ENCODE data around the gene MKRN2OS. TPM values are rescaled to one million over a fixed set of nuclear protein-coding genes. Genes with fewer than 3 reads are reported as not detected.

The MKRN2OS gene, protein sequence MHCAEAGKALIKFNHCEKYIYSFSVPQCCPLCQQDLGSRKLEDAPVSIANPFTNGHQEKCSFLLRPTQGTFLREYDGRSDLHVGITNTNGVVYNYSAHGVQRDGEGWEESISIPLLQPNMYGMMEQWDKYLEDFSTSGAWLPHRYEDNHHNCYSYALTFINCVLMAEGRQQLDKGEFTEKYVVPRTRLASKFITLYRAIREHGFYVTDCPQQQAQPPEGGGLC
- total RNA-seq (2021) (not detected in 2 replicates), Bru-seq, nascent RNA (not detected), BruChase-seq, experiment 1, labeled RNA remaining after a 2-hour chase (percentile 11 among the genes with signal in this experiment), BruChase-seq, experiment 2, labeled RNA remaining after a 6-hour chase (percentile 9 among the genes with signal in this experiment)
- long read RNA-seq, partial matches to known transcripts: 0 of 3 reads
- long read RNA-seq, other reads (novel, unspliced or antisense): 3 of 3 reads

DNA sequence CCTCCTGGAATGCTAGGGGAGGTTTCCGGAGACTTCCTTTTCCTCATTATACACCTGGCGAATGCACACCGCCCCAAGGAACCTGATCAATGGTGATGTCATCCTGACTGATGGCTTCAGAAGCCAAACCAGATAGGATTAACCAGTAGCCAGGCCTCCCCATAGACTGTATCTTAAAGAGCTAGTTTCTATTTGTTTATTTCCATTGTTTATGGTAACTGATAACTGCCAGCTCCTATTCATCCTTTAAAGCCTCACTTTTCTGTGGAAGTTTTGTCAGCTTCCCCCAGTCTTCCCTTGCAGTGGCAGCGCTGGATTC lies at the start of gene MKRN2OS:
TSS of gene MKRN2OS (minus strand) at position 27 of the 319 bp plus-strand sequence. CDS start 35 bp downstream, outside the sequence.
- Histone ChIP-seq H3K4me3 (ENCODE audit: low read depth, low read length, poor library complexity, severe bottlenecking) (no peak within 1 kb of the TSS), H3K36me3 (ENCODE audit: insufficient read depth, low read length, poor library complexity, severe bottlenecking) (no peaks in the 10 kb centered on the region), H3K9me3 (ENCODE audit: low read depth, low read length, poor library complexity, severe bottlenecking) (no peaks in the 10 kb centered on the region), H3K27me3 (replicated peaks; ENCODE audit: insufficient read depth, low read depth, low read length, poor library complexity) (no peaks in the 10 kb centered on the region), H3K27ac (ENCODE audit: low read depth, low read length, poor library complexity, severe bottlenecking) (no peak within 1 kb of the TSS), H3K4me1 (ENCODE audit: insufficient read depth, low read length, poor library complexity, severe bottlenecking) (no peaks in the 10 kb centered on the region)
- no peak for DNase-seq (ENCODE audit: low spot score)
- no TSS peak for BruUV-seq (replicated peaks)
- intact Hi-C loops (cut with micrococcal nuclease; ENCODE audit: unreplicated experiment): no loop called here
- CTCF ChIA-PET: no interaction called here
- POLR2A ChIA-PET (ENCODE audit: low non-redundant PET): no interaction called here
- TF ChIP-seq EZH2 (IDR thresholded peaks at IDR 0.05; ENCODE audit: borderline replicate concordance, low read depth, low read length, poor library complexity, severe bottlenecking): no peak
- TF ChIP-seq, protein P1, sequence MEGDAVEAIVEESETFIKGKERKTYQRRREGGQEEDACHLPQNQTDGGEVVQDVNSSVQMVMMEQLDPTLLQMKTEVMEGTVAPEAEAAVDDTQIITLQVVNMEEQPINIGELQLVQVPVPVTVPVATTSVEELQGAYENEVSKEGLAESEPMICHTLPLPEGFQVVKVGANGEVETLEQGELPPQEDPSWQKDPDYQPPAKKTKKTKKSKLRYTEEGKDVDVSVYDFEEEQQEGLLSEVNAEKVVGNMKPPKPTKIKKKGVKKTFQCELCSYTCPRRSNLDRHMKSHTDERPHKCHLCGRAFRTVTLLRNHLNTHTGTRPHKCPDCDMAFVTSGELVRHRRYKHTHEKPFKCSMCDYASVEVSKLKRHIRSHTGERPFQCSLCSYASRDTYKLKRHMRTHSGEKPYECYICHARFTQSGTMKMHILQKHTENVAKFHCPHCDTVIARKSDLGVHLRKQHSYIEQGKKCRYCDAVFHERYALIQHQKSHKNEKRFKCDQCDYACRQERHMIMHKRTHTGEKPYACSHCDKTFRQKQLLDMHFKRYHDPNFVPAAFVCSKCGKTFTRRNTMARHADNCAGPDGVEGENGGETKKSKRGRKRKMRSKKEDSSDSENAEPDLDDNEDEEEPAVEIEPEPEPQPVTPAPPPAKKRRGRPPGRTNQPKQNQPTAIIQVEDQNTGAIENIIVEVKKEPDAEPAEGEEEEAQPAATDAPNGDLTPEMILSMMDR (conservative IDR thresholded peaks at IDR 0.05; ENCODE audit: low read depth, low read length): no peak

DNA sequence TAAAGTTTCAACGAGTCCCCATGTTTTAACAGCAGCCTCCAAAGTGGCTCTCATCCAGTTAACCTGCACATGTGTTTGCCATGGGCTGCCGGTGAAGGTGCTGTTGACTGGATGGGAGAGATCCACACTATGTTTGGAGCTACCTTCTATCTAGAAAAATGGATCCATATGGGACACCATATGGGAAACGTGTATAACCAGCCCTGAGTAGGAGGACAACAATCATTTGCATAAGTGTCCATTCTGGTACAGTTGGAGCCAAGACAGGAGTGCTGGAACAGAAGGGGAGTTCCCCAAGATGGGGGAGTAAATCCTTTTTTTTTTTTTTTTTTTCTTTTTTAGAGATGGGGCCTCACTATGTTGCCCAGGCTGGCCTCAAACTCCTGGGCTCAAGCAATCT lies 48.2 kb upstream of the MKRN2OS start:
- BruUV-seq (replicated peaks): no TSS peak
- no peak for DNase-seq (ENCODE audit: low spot score)
- ChIA-PET CTCF (no interaction called here), POLR2A (ENCODE audit: low non-redundant PET) (no interaction called here)
- Histone ChIP-seq H3K4me3 (ENCODE audit: low read depth, low read length, poor library complexity, severe bottlenecking) (no peak overlapping the region), H3K36me3 (ENCODE audit: insufficient read depth, low read length, poor library complexity, severe bottlenecking) (peaks cover 67% of the 10 kb centered on the region), H3K4me1 (ENCODE audit: insufficient read depth, low read length, poor library complexity, severe bottlenecking) (no peaks in the 10 kb centered on the region), H3K27ac (ENCODE audit: low read depth, low read length, poor library complexity, severe bottlenecking) (no peak overlapping the region), H3K27me3 (replicated peaks; ENCODE audit: insufficient read depth, low read depth, low read length, poor library complexity) (no peaks in the 10 kb centered on the region), H3K9me3 (ENCODE audit: low read depth, low read length, poor library complexity, severe bottlenecking) (no peaks in the 10 kb centered on the region)
- intact Hi-C loops (cut with micrococcal nuclease; ENCODE audit: unreplicated experiment): no loop called here
- TF ChIP-seq EZH2 (IDR thresholded peaks at IDR 0.05; ENCODE audit: borderline replicate concordance, low read depth, low read length, poor library complexity, severe bottlenecking): no peak
- TF ChIP-seq, protein P1 (conservative IDR thresholded peaks at IDR 0.05; ENCODE audit: low read depth, low read length): no peak

DNA sequence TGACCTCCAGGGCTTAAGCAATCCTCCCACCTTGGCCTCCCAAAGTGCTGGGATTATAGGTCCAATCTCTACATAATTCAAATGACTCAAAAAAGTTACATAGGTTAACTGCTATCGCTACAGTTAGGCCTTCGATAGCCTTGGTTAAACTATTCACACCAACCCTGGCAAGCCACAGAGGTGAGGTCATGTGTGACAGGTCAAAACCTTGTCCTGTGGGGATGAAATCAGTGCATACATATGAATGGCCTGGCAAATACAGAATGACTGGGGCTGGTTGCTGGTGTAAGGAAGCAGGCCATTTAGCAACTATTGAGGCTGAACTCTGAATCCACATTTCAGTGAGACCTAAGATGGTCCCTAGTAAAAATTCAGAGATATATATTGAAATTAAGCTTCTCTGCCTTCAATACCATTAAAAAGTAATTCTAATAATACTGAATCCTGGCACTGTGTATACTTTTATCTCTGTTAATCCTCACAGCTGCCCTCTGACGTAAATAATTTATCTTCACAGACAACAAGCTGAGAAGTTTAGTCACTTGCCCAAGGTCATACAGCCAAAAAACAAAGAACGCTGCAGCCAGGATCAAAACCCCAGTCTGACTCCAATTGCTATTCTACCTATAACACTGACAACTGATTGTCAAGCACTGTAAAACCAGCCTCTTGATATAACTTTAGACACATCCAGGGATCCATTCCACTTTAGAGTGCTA lies 46.9 kb upstream of the MKRN2OS start:
- ChIA-PET POLR2A (ENCODE audit: low non-redundant PET) (no interaction called here), CTCF (interaction anchor here (0.7 kb wide), 1 partner anchor 17 kb away, joined by 5 read pairs; no protein-coding TSS in a partner anchor)
- no peak for DNase-seq (ENCODE audit: low spot score)
- intact Hi-C loops (cut with micrococcal nuclease; ENCODE audit: unreplicated experiment): no loop called here
- no peak overlapping the region for H3K4me3 ChIP-seq (ENCODE audit: low read depth, low read length, poor library complexity, severe bottlenecking)
- H3K27me3 ChIP-seq (replicated peaks; ENCODE audit: insufficient read depth, low read depth, low read length, poor library complexity): no peaks in the 10 kb centered on the region
- no peaks in the 10 kb centered on the region for H3K9me3 ChIP-seq (ENCODE audit: low read depth, low read length, poor library complexity, severe bottlenecking)
- no peak overlapping the region for H3K27ac ChIP-seq (ENCODE audit: low read depth, low read length, poor library complexity, severe bottlenecking)
- H3K4me1 ChIP-seq (ENCODE audit: insufficient read depth, low read length, poor library complexity, severe bottlenecking): no peaks in the 10 kb centered on the region
- BruUV-seq (replicated peaks): no TSS peak
- no peak for TF ChIP-seq EZH2 (IDR thresholded peaks at IDR 0.05; ENCODE audit: borderline replicate concordance, low read depth, low read length, poor library complexity, severe bottlenecking)
- TF ChIP-seq, protein P1 (conservative IDR thresholded peaks at IDR 0.05; ENCODE audit: low read depth, low read length): no peak
- H3K36me3 ChIP-seq (ENCODE audit: insufficient read depth, low read length, poor library complexity, severe bottlenecking): peaks cover 67% of the 10 kb centered on the region

Measured in A673 (cell line).